Measurements from ENCODE around the gene PDLIM5.

The PDLIM5 gene

GRCh38 chr4:94448815-94449375, 2.8 kb upstream of the PDLIM5 start:
- Histone ChIP-seq H3K4me3 (ENCODE audit: low read depth, low read length) (no peak overlapping the region), H3K27ac (ENCODE audit: low read depth, low read length) (no peak overlapping the region), H3K9ac (ENCODE audit: low read depth, low read length) (no peak overlapping the region), H3K27me3 (ENCODE audit: control insufficient read depth, insufficient read depth, low read length) (peaks cover 4% of the 10 kb centered on the region; the same call in 1 of the 2 replicates), H3K4me1 (ENCODE audit: control insufficient read depth, insufficient read depth, low read length) (peaks cover 17% of the 10 kb centered on the region), H3K9me3 (ENCODE audit: control insufficient read depth, insufficient read depth, low read length) (no peaks in the 10 kb centered on the region), H3K36me3 (ENCODE audit: control insufficient read depth, insufficient read depth, low read length) (no peaks in the 10 kb centered on the region)

- peak overlapping the region; percentile 60 for H3K27ac ChIP-seq (ENCODE audit: low read depth, low read length)
- peaks cover 9% of the 10 kb centered on the region for H3K36me3 ChIP-seq (ENCODE audit: control insufficient read depth, insufficient read depth, low read length)
- H3K9me3 ChIP-seq (ENCODE audit: control insufficient read depth, insufficient read depth, low read length), result no peaks in the 10 kb centered on the region
- peaks cover 4% of the 10 kb centered on the region; the same call in 1 of the 2 replicates for H3K27me3 ChIP-seq (ENCODE audit: control insufficient read depth, insufficient read depth, low read length)
- peak overlapping the region; percentile 83 for H3K4me3 ChIP-seq (ENCODE audit: low read depth, low read length)
- peaks cover 27% of the 10 kb centered on the region for H3K4me1 ChIP-seq (ENCODE audit: control insufficient read depth, insufficient read depth, low read length)
- 0 out of 2 replicates have a peak overlapping the region, but pooled peaks have one; percentile 22 for H3K9ac ChIP-seq (ENCODE audit: low read depth, low read length)
Observed at GRCh38 chr4:94451051-94451694, 569 bp upstream of the PDLIM5 start.

GRCh38 chr4:94452476-94453371, 982 bp downstream of the PDLIM5 start:
- Histone ChIP-seq H3K9me3 (ENCODE audit: control insufficient read depth, insufficient read depth, low read length) (no peaks in the 10 kb centered on the region), H3K36me3 (ENCODE audit: control insufficient read depth, insufficient read depth, low read length) (peaks cover 16% of the 10 kb centered on the region), H3K27me3 (ENCODE audit: control insufficient read depth, insufficient read depth, low read length) (peaks cover 4% of the 10 kb centered on the region; the same call in 1 of the 2 replicates), H3K9ac (ENCODE audit: low read depth, low read length) (peak overlapping the region; percentile 90), H3K27ac (ENCODE audit: low read depth, low read length) (peak overlapping the region; percentile 81), H3K4me1 (ENCODE audit: control insufficient read depth, insufficient read depth, low read length) (peaks cover 35% of the 10 kb centered on the region), H3K4me3 (ENCODE audit: low read depth, low read length) (peak overlapping the region; percentile 83)

GRCh38 chr4:94453391-94453963, 1.7 kb downstream of the PDLIM5 start:
- Histone ChIP-seq H3K9ac (ENCODE audit: low read depth, low read length) (no peak overlapping the region), H3K4me3 (ENCODE audit: low read depth, low read length) (peak overlapping the region; percentile 83), H3K4me1 (ENCODE audit: control insufficient read depth, insufficient read depth, low read length) (peaks cover 41% of the 10 kb centered on the region), H3K36me3 (ENCODE audit: control insufficient read depth, insufficient read depth, low read length) (peaks cover 16% of the 10 kb centered on the region), H3K27me3 (ENCODE audit: control insufficient read depth, insufficient read depth, low read length) (peaks cover 4% of the 10 kb centered on the region; the same call in 1 of the 2 replicates), H3K27ac (ENCODE audit: low read depth, low read length) (no peak overlapping the region), H3K9me3 (ENCODE audit: control insufficient read depth, insufficient read depth, low read length) (no peaks in the 10 kb centered on the region)

- Histone ChIP-seq H3K9me3 (ENCODE audit: control insufficient read depth, insufficient read depth, low read length) (no peaks in the 10 kb centered on the region), H3K4me1 (ENCODE audit: control insufficient read depth, insufficient read depth, low read length) (peaks cover 50% of the 10 kb centered on the region), H3K4me3 (ENCODE audit: low read depth, low read length) (peak overlapping the region; percentile 11; the same call in 1 of the 2 replicates), H3K27ac (ENCODE audit: low read depth, low read length) (no peak overlapping the region), H3K36me3 (ENCODE audit: control insufficient read depth, insufficient read depth, low read length) (peaks cover 16% of the 10 kb centered on the region), H3K27me3 (ENCODE audit: control insufficient read depth, insufficient read depth, low read length) (peaks cover 4% of the 10 kb centered on the region; the same call in 1 of the 2 replicates), H3K9ac (ENCODE audit: low read depth, low read length) (no peak overlapping the region)
Observed at GRCh38 chr4:94454405-94454804, 2.7 kb downstream of the PDLIM5 start.

GRCh38 chr4:94455081-94455480, 3.3 kb downstream of the PDLIM5 start:
- Histone ChIP-seq H3K36me3 (ENCODE audit: control insufficient read depth, insufficient read depth, low read length) (peaks cover 16% of the 10 kb centered on the region), H3K4me3 (ENCODE audit: low read depth, low read length) (peak overlapping the region; percentile 11; the same call in 1 of the 2 replicates), H3K27me3 (ENCODE audit: control insufficient read depth, insufficient read depth, low read length) (peaks cover 4% of the 10 kb centered on the region; the same call in 1 of the 2 replicates), H3K9ac (ENCODE audit: low read depth, low read length) (no peak overlapping the region), H3K4me1 (ENCODE audit: control insufficient read depth, insufficient read depth, low read length) (peaks cover 57% of the 10 kb centered on the region), H3K27ac (ENCODE audit: low read depth, low read length) (no peak overlapping the region), H3K9me3 (ENCODE audit: control insufficient read depth, insufficient read depth, low read length) (no peaks in the 10 kb centered on the region)

- Histone ChIP-seq H3K9me3 (ENCODE audit: control insufficient read depth, insufficient read depth, low read length) (no peaks in the 10 kb centered on the region), H3K36me3 (ENCODE audit: control insufficient read depth, insufficient read depth, low read length) (peaks cover 16% of the 10 kb centered on the region), H3K9ac (ENCODE audit: low read depth, low read length) (no peak overlapping the region), H3K4me1 (ENCODE audit: control insufficient read depth, insufficient read depth, low read length) (peaks cover 69% of the 10 kb centered on the region), H3K27me3 (ENCODE audit: control insufficient read depth, insufficient read depth, low read length) (no peaks in the 10 kb centered on the region), H3K27ac (ENCODE audit: low read depth, low read length) (peak overlapping the region; percentile 12), H3K4me3 (ENCODE audit: low read depth, low read length) (no peak overlapping the region)
Observed at GRCh38 chr4:94457692-94458106, 6.0 kb downstream of the PDLIM5 start.

GRCh38 chr4:94458682-94459081, 6.9 kb downstream of the PDLIM5 start:
- no peak overlapping the region for H3K4me3 ChIP-seq (ENCODE audit: low read depth, low read length)
- H3K27me3 ChIP-seq (ENCODE audit: control insufficient read depth, insufficient read depth, low read length), result no peaks in the 10 kb centered on the region
- H3K27ac ChIP-seq (ENCODE audit: low read depth, low read length), result no peak overlapping the region
- H3K36me3 ChIP-seq (ENCODE audit: control insufficient read depth, insufficient read depth, low read length), result peaks cover 16% of the 10 kb centered on the region
- no peaks in the 10 kb centered on the region for H3K9me3 ChIP-seq (ENCODE audit: control insufficient read depth, insufficient read depth, low read length)
- H3K4me1 ChIP-seq (ENCODE audit: control insufficient read depth, insufficient read depth, low read length), result peaks cover 64% of the 10 kb centered on the region
- H3K9ac ChIP-seq (ENCODE audit: low read depth, low read length), result no peak overlapping the region

GRCh38 chr4:94459462-94460161, 7.9 kb downstream of the PDLIM5 start:
- Histone ChIP-seq H3K4me1 (ENCODE audit: control insufficient read depth, insufficient read depth, low read length) (peaks cover 59% of the 10 kb centered on the region), H3K4me3 (ENCODE audit: low read depth, low read length) (no peak overlapping the region), H3K27ac (ENCODE audit: low read depth, low read length) (peak overlapping the region; percentile 46), H3K9ac (ENCODE audit: low read depth, low read length) (no peak overlapping the region), H3K36me3 (ENCODE audit: control insufficient read depth, insufficient read depth, low read length) (peaks cover 16% of the 10 kb centered on the region), H3K9me3 (ENCODE audit: control insufficient read depth, insufficient read depth, low read length) (no peaks in the 10 kb centered on the region), H3K27me3 (ENCODE audit: control insufficient read depth, insufficient read depth, low read length) (no peaks in the 10 kb centered on the region)

- Histone ChIP-seq H3K36me3 (ENCODE audit: control insufficient read depth, insufficient read depth, low read length) (peaks cover 4% of the 10 kb centered on the region), H3K4me1 (ENCODE audit: control insufficient read depth, insufficient read depth, low read length) (peaks cover 56% of the 10 kb centered on the region), H3K4me3 (ENCODE audit: low read depth, low read length) (no peak overlapping the region), H3K9me3 (ENCODE audit: control insufficient read depth, insufficient read depth, low read length) (no peaks in the 10 kb centered on the region), H3K27me3 (ENCODE audit: control insufficient read depth, insufficient read depth, low read length) (no peaks in the 10 kb centered on the region), H3K9ac (ENCODE audit: low read depth, low read length) (no peak overlapping the region), H3K27ac (ENCODE audit: low read depth, low read length) (no peak overlapping the region)
Observed at GRCh38 chr4:94461506-94461905, 9.8 kb downstream of the PDLIM5 start.
